GM18909 (cell line): Measurements from ENCODE around the gene SRXN1.

Source experiments
- ATAC-seq: cut with Tn5 transposase; IDR thresholded peaks from one replicate; pipeline ENCODE4 v1.9.1; 2021; ENCODE audit warnings: mild to moderate bottlenecking; ENCODE audit not compliant: unreplicated experiment, poor library complexity

SRXN1 gene

GRCh38 chr20:675453-676314 is 22.7 kb upstream of the SRXN1 start, which contains the start of gene SCRT2:
SCRT2 (minus strand) TSS chr20:675802; CDS start chr20:675601, 201 bp downstream.
- no peak for ATAC-seq

DNA sequence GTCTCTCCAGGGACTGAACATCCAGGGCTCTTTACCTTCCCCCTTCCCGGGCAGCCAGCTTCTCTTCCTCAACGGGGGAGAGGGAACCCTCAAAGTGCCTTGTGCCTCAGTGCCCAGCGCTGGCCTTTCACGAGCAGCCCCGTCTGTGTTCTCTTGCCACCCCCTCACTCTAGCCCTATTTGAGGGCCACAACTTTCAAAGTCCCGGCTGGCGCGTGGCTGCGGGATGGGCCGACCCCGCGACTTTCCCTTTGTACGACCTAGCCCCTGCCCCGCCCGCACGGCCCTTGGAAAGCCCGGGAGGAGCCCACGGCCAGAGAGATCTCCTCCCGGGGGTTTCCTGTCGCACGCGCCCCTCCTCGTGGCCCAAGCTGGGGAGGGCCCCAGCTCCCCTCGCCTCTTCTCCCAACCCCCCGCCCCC is 22.0 kb upstream of the SRXN1 start:
- ATAC-seq = no peak

GRCh38 chr20:673603-674001 is 20.6 kb upstream of the SRXN1 start:
- ATAC-seq = no peak

GRCh38 chr20:672963-673602 is 20.1 kb upstream of the SRXN1 start:
- no peak for ATAC-seq

- ATAC-seq = no peak
Observed at GRCh38 chr20:671252-672030, 18.4 kb upstream of the SRXN1 start.

DNA sequence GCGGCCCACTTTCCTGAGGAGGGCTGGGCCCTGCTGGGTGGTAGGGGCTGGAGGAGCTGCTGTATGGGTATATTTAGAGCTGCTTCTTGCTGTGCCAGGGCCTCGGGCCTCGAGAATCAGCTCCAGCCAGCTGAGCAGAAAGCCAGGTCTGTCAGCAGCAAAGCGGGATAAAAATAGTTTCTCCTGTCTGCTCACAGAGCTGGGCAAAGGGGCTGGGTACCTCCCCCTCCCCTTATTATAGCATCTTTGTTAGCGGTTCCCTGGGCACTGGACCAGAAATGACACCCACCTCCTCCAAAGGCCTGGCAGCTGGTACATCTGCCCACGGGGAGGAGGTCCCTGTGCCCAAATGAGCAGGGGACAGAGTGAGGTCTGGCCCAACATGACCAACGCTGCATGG is 16.6 kb upstream of the SRXN1 start:
- no peak for ATAC-seq

DNA sequence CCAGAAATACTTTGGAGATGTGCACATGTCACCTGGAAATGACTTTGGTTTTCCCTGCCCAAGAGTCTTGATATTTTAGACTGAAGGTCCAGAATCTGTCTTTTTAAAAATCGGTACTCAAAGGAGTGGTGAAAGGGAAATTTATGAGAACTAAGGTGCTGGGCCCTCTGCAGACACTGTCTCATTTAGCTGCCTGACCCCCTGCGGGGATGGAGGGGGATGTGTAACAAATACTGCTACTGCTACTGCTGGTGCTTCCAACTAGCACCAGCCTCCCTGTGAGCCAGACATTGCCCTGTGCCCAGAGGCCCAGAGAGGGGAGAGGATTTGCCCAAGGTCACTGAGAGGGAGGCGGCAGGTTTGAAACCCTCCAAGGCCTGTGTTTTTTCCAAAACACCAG is 15.6 kb upstream of the SRXN1 start:
- ATAC-seq = no peak

- no peak for ATAC-seq
Observed at GRCh38 chr20:668050-668449, 15.1 kb upstream of the SRXN1 start.

DNA sequence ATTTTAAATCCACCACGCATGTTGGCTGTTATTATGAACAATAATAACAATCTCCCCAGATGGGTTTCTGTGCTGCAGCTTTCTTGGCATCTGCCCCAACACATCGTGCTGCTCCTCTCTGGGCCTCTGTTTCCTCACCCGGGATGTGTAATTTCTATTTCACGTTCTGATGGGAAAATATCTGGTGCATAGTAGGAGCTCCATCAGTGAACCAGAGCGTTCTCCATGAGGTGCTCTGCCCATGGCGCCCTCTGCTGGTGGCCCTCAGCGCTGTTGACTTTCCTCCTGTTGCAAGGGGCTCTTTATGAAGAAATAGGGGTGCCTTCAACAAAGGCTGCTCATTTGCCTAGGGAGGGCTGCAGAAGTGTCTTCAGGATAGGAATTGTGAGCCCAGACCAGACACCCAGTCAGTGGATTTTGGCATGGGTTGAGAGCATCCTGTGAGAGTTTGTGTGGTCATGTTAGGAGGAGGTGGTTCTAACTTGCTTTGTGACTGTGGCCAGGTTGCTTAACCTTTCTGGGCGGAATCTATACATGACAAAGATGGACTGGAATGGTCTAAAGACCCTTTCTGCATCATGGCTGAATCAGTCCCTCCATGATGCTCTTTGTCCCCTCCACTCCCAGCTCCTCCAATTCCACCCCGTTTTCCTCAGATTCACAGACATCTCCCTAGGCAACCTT is 14.5 kb upstream of the SRXN1 start:
- ATAC-seq = no peak

GRCh38 chr20:666877-667276 is 13.9 kb upstream of the SRXN1 start:
- no peak for ATAC-seq

- ATAC-seq = no peak
Observed at GRCh38 chr20:665276-665675, 12.3 kb upstream of the SRXN1 start.

DNA sequence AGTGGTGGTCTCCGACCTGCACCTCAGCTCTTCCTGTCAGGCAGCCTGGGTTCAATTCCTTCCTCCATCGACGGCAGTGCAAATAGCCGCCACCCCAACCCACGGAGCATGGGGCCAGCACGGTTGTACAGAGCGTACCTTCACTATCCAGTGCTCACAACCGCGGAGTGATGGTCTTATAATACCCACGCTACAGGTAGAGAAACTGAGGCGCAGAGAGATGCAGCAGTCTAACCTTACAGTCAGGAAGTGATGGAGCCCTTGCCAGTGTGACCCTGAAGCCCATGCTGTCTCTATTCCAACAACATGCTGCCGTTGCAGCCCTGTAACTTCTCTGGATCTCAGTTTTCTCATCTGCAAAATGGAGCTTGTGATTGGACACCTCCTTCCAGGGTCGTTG is 11.6 kb upstream of the SRXN1 start:
- ATAC-seq = no peak

- no peak for ATAC-seq
Observed at GRCh38 chr20:664151-664550, 11.2 kb upstream of the SRXN1 start.

DNA sequence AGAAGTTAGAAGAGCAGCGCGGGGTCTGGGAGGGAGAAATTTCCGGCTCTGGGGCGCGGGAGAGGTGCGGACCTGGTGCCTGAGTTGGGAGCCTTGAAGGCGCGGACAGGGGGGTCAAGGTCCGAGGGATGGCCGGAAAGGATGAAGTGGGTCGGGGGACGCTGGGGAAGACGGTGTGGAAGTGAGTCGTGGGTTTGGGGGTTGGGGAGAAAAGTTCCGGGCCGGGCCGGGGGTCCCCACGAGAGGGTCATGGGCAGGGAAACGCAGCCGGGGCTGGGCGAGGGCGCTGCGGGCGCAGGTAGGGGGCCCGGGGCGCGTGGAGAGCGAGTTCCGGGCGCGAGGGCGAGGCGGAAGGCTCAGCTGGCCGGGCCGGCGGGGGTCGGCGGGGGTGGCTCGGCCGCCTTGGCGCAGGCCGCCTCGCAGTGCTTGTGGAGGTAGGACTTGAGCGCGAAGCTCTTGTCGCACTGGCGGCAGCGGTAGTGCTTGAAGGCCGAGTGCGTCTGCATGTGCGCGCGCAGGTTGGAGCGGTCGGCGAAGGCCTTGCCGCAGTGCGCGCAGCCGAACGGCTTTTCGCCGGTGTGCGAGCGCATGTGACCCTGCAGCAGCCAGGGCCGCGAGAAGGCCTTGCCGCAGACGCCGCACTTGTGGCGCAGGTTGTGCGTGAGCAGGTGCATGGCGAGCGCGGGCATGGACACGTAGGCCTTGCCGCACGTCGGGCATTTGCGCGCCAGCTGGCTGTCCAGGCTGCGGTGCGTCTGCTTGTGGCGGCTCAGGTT is 10.5 kb upstream of the SRXN1 start:
- ATAC-seq = no peak

GRCh38 chr20:662277-663192 is 9.5 kb upstream of the SRXN1 start:
- no peak for ATAC-seq

GRCh38 chr20:661474-662270 is 8.7 kb upstream of the SRXN1 start:
- no peak for ATAC-seq

DNA sequence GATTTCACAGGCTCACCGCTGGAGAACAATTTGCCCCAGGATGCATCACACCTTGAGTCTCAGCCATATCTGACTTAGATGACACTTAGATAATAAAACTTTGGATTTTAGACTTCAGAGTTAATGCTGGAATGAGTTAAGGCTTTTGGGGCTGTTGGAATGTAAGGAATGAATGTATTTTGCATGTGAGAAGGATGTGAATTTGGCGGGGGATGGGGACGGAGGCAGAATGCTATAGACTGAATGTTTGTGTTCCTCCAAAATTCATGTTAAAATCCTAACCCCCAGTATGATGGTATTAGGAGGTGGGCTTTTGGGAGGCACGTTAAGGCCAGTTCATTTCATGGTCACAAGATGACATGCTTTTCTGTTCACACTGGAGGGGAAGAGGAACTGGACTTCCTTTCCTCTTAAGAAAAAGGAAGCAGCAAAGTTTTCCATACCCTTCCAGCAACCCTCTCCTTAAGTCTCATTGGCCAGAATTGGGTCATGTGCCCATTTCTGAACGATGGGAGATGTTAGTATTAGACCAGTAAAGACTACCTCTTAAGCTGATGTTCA is 5.8 kb upstream of the SRXN1 start:
- ATAC-seq = no peak

DNA sequence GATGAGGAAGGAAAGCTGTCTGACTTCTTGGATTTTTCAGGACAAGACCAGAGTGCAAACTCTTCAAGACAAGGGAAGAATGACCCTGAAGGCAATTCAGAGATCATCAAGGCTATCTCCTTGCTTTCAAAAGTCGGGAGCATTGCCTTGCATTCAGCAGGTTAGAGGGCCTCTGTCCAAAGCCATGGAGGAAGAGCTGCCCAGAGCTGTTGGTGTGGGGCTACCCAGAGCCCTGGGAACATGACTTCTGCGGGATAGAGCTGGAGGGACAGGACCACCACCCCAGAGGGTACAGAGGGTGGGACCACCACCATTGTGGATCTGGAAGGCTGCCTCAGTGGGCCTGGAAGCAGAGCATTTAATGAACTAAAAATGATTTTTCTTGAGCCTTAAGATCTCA is 5.2 kb upstream of the SRXN1 start:
- ATAC-seq = no peak
